ENCODE results near the gene TMEM179B. TPM values are rescaled to one million over a fixed set of nuclear protein-coding genes. Genes with fewer than 3 reads are reported as not detected.

Gene TMEM179B
- total and polyA plus RNA-seq, 2 of the 13 experiments (the other 11 are each of a cell fraction or from before 2014, with no cell fraction given), result 24.8 to 25.7 TPM

DNA sequence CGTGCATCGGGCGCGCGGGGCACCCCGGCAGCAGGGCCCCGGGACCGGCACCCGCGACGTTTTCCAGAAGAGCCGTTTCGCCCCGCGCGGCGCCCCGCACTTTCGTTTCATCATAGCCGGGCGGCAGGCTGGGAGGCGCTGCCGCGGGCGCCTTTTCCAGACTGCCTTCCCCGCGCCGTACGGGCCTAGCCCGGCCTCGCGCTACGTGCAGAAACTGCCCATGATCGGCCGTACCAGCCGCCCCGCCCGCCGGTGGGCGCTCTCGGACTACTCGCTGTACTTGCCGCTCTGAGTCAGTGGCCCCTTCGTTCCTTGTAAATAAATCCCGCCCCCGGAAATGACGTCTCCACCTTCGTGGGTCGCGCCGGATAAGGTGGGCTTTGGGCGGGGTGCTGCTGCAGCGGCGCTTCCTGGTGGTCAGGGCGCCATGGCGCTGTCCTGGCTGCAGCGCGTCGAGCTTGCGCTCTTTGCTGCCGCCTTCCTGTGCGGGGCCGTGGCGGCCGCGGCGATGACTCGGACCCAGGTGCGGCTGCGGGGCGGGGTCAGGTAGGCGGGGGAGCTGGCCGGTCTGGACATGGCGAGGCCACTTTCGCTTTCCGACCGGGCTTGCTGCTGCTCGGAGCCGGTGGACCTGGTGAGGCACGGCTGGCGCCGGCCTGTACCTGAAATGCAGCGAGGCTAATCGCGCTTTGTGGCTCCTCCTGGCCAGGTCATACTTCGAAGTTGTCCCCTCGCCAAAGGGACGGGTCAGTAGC is at the start of gene TMEM179B (continued):
- TF ChIP-seq, protein P1, sequence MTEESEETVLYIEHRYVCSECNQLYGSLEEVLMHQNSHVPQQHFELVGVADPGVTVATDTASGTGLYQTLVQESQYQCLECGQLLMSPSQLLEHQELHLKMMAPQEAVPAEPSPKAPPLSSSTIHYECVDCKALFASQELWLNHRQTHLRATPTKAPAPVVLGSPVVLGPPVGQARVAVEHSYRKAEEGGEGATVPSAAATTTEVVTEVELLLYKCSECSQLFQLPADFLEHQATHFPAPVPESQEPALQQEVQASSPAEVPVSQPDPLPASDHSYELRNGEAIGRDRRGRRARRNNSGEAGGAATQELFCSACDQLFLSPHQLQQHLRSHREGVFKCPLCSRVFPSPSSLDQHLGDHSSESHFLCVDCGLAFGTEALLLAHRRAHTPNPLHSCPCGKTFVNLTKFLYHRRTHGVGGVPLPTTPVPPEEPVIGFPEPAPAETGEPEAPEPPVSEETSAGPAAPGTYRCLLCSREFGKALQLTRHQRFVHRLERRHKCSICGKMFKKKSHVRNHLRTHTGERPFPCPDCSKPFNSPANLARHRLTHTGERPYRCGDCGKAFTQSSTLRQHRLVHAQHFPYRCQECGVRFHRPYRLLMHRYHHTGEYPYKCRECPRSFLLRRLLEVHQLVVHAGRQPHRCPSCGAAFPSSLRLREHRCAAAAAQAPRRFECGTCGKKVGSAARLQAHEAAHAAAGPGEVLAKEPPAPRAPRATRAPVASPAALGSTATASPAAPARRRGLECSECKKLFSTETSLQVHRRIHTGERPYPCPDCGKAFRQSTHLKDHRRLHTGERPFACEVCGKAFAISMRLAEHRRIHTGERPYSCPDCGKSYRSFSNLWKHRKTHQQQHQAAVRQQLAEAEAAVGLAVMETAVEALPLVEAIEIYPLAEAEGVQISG (CRISPR knock-in tag; IDR thresholded peaks at IDR 0.05), result peak; percentile 97
- TF ChIP-seq RAD21 (CRISPR knock-in tag; IDR thresholded peaks at IDR 0.05) (no peak), ZBTB1 (CRISPR knock-in tag; IDR thresholded peaks at IDR 0.05; ENCODE audit: borderline replicate concordance) (no peak), CHCHD3 (CRISPR knock-in tag; IDR thresholded peaks at IDR 0.05) (0 out of 2 replicates have a peak, but pooled peaks have one; percentile 43), ZNF10 (CRISPR knock-in tag; IDR thresholded peaks at IDR 0.05; ENCODE audit: borderline replicate concordance, low read depth) (no peak), CENPT (CRISPR knock-in tag; IDR thresholded peaks at IDR 0.05; ENCODE audit: low read depth) (peak; percentile 51; the same call in 1 of the 2 replicates), SP2 (CRISPR knock-in tag; IDR thresholded peaks at IDR 0.05) (peak; percentile 89), ZFP37 (CRISPR knock-in tag; IDR thresholded peaks at IDR 0.05; ENCODE audit: borderline replicate concordance) (no peak), ETV6 (CRISPR knock-in tag; conservative IDR thresholded peaks at IDR 0.05) (peak; percentile 75), ZNF709 (CRISPR knock-in tag; IDR thresholded peaks at IDR 0.05) (peak; percentile 79), SKI (IDR thresholded peaks at IDR 0.05; ENCODE audit: partially characterized antibody) (no peak), MYNN (CRISPR knock-in tag; IDR thresholded peaks at IDR 0.05; ENCODE audit: low read depth) (peak; percentile 88; the same call in 1 of the 2 replicates), GATAD1 (CRISPR knock-in tag; IDR thresholded peaks at IDR 0.05) (peak; percentile 92), TBL1XR1 (IDR thresholded peaks at IDR 0.05; ENCODE audit: borderline replicate concordance, low read length, partially characterized antibody) (peak; percentile 28)
- TF ChIP-seq, protein P2, sequence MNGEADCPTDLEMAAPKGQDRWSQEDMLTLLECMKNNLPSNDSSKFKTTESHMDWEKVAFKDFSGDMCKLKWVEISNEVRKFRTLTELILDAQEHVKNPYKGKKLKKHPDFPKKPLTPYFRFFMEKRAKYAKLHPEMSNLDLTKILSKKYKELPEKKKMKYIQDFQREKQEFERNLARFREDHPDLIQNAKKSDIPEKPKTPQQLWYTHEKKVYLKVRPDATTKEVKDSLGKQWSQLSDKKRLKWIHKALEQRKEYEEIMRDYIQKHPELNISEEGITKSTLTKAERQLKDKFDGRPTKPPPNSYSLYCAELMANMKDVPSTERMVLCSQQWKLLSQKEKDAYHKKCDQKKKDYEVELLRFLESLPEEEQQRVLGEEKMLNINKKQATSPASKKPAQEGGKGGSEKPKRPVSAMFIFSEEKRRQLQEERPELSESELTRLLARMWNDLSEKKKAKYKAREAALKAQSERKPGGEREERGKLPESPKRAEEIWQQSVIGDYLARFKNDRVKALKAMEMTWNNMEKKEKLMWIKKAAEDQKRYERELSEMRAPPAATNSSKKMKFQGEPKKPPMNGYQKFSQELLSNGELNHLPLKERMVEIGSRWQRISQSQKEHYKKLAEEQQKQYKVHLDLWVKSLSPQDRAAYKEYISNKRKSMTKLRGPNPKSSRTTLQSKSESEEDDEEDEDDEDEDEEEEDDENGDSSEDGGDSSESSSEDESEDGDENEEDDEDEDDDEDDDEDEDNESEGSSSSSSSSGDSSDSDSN (CRISPR knock-in tag; IDR thresholded peaks at IDR 0.05), result peak; percentile 84
- TF ChIP-seq, protein P3, sequence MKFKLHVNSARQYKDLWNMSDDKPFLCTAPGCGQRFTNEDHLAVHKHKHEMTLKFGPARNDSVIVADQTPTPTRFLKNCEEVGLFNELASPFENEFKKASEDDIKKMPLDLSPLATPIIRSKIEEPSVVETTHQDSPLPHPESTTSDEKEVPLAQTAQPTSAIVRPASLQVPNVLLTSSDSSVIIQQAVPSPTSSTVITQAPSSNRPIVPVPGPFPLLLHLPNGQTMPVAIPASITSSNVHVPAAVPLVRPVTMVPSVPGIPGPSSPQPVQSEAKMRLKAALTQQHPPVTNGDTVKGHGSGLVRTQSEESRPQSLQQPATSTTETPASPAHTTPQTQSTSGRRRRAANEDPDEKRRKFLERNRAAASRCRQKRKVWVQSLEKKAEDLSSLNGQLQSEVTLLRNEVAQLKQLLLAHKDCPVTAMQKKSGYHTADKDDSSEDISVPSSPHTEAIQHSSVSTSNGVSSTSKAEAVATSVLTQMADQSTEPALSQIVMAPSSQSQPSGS (CRISPR knock-in tag; IDR thresholded peaks at IDR 0.05), result peak; percentile 90
- TF ChIP-seq, protein P4, sequence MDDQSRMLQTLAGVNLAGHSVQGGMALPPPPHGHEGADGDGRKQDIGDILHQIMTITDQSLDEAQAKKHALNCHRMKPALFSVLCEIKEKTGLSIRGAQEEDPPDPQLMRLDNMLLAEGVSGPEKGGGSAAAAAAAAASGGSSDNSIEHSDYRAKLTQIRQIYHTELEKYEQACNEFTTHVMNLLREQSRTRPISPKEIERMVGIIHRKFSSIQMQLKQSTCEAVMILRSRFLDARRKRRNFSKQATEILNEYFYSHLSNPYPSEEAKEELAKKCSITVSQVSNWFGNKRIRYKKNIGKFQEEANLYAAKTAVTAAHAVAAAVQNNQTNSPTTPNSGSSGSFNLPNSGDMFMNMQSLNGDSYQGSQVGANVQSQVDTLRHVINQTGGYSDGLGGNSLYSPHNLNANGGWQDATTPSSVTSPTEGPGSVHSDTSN (CRISPR knock-in tag; IDR thresholded peaks at IDR 0.05; ENCODE audit: borderline replicate concordance), result 0 out of 2 replicates have a peak, but pooled peaks have one; percentile 37
